HG03558 (cell line): Measurements from ENCODE around the gene PRKAG2.

Source experiments
- ATAC-seq: cut with Tn5 transposase; IDR thresholded peaks from one replicate; pipeline ENCODE4 v1.9.1; 2021; ENCODE audit warnings: moderate number of reproducible peaks; ENCODE audit not compliant: unreplicated experiment; ENCODE audit errors: extremely low read depth

Gene PRKAG2

DNA sequence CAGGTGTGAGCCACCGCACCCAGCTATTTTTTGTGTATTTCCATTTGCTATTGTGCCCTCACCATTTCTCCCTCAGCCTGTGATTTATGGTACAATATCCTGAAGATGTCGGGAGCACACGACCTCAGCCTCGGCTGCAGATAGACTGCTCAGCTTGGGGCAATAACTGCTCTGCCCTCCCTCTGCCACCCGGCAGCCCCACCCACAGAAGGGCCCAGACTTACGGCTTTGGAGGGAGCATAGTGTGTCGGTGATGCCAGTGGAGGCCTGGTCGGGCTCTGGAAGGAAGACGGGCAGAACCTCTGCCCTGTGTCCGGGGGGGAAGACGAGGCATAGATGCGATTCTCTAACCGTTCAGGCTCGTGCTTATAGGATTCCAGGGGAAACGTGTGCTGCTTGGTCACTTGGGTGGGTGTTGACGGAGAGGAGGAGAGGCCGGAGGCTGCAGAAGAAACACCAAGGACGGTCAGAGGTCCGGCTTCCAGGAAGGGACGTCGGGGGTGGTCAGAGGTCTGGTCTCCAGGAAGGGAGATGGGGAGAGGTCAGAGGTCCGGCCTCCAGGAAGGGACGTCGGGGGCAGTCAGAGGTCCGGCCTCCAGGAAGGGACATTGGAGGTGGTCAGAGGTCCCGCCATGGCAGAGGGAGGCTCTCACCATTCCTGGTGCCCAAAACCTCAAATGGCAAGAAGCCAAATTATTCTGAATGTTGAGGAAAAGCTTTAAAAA lies 201.6 kb downstream of the PRKAG2 start:
- ATAC-seq: no peak

DNA sequence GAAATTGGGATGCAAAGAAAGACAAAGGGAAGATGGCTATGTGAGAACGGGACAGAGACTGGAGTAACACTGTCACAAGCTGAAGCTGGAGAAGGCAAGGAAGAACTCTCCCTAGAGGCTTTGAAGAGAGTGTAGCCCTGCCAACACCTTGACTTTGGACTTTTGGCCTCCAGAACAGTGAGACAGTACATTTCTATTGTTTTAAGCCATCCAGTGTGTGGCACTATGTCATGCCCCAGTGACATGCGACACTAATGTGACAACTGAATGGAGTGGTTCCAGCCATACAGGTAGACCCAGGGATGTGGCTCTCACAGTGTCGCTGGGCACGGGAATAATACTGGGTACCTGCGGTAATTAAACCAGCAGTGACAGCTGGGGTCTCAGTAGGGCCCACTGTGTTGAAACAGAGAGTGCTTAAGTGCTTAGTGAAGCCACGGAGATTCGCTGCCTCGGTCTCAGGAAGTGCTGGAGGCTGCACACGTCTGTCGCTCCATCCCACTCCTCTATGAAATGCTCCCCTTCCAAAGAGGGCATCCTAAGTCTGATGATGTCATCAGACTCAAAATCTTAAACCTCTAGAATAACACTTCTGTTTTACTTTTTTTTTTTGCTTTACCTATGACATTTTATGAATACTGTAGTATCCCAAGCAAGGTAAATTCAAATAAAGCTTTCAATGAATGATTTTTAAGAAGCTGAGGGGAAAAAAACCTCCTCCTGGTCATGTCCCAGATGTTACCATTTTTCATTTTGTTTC lies 202.6 kb downstream of the PRKAG2 start:
- no peak for ATAC-seq

GRCh38 chr7:151673216-151673615 lies 203.7 kb downstream of the PRKAG2 start:
- no peak for ATAC-seq

- no peak for ATAC-seq
Measured at GRCh38 chr7:151672716-151673115, 204.2 kb downstream of the PRKAG2 start.

- no peak for ATAC-seq
Measured at GRCh38 chr7:151671514-151671913, 205.4 kb downstream of the PRKAG2 start.

GRCh38 chr7:151669762-151670161 lies 207.2 kb downstream of the PRKAG2 start:
- no peak for ATAC-seq

GRCh38 chr7:151666886-151667285 lies 210.0 kb downstream of the PRKAG2 start:
- ATAC-seq: no peak

GRCh38 chr7:151665368-151665767 lies 211.5 kb downstream of the PRKAG2 start:
- no peak for ATAC-seq

- no peak for ATAC-seq
Measured at GRCh38 chr7:151664268-151664667, 212.6 kb downstream of the PRKAG2 start.

DNA sequence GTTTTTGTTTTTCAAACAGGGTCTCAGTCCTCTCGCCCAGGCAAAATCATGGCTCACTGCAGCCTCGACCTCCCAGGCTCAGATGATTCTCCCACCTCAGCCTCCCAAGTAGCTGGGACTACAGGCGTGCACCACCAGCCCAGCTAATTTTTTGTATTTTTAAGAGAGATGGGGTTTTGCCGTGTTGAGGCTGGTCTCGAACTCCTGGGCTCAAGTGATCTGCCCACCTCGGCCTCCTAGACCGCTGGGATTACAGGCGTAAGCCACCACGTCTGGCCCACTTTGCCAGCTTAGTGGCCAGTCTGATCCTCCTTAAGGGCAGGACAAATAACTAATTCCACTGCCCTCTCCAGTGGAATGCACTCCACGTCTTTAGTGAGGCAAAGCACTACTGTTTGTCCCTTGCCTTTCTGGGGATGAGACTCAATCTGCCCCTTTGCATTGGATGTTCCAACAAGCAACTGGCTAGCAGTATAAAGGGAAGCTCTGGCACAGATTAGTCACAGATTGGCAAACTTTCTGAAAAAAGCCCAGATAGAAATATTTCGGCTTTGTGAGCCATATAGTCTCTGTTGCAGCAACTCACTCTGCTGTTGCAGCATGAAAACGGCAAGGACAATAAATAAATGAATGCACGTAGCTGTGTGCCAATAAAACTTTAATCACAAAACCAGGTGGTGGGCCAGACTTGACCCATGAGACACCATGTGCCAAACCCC lies 213.4 kb downstream of the PRKAG2 start:
- no peak for ATAC-seq

GRCh38 chr7:151662251-151662826 lies 214.6 kb downstream of the PRKAG2 start:
- ATAC-seq: no peak

DNA sequence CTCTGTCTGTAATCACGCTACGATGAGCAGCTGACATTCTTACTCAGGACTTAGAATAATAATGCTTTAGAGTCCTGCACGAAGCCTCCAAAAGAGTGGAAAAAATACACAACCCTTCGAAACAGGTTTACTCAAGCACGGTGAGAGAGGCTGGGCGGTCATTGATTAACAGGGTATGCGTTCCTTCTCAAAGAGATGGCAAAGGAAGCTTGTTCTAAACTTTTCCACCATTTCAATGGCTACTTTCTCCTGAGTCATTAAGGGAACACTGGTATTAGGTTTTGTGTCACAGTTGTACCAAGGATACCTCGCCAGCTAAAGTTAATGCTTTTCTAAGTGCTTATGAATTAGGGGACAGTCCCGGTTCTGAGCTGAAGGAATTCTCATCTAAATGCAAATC lies 215.3 kb downstream of the PRKAG2 start:
- no peak for ATAC-seq

- ATAC-seq: no peak
Measured at GRCh38 chr7:151660141-151660540, 216.8 kb downstream of the PRKAG2 start.

DNA sequence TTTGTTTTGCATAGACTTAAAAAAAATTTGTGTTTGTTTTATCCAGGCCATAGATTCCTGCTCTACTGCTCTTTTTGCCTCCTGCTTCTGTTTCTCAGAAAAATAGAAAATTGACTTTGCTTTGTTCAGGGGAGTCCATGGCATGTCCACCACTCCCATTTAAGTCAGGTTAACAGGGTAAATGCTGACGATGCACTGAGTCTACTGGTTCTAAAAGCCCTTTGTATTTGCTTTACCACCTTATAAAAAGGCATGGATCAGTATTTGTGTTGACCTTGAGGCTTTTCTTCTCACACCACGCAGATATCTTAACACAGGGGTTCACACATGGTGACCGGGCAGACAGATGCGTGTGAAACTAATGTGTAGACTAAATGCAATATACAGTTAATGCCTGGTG lies 217.7 kb downstream of the PRKAG2 start:
- ATAC-seq: no peak

DNA sequence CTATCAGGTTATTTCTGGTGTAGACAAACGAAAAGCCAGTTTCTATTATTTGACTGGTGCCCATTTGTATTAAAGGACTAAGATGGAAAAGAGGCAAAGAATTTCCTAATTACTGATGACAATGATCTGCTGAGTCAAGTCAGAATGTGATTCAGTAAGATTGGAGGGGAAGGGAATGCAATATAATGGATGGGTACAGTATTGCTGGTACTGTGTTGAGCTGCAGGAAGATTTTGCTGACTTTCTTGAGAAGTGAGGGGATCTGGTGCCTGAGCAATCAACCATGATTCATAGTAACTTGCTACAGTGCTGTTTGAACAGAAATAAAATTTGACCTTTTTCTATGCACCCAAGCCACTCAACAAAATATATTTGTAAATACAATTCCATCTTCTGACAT lies 218.1 kb downstream of the PRKAG2 start:
- no peak for ATAC-seq

DNA sequence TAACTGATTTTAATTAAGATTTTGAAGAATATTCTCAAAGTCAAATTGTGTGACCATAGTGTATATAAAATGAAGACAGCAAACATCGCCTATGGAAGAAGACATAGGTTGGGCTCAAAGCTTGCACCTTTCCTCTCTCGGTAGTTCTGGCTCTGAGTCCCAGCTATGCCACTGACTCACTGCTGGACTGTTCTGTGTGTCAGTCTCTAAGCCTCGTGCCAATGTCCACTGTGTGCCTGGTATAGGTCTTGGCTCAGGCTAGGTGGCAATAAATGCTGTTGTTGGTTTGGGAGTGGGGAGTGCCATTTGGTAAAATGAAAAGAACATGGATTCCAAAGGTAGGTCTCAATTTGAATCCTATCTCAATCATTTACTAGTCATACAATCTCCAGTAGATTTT lies 219.7 kb downstream of the PRKAG2 start:
- ATAC-seq: no peak

DNA sequence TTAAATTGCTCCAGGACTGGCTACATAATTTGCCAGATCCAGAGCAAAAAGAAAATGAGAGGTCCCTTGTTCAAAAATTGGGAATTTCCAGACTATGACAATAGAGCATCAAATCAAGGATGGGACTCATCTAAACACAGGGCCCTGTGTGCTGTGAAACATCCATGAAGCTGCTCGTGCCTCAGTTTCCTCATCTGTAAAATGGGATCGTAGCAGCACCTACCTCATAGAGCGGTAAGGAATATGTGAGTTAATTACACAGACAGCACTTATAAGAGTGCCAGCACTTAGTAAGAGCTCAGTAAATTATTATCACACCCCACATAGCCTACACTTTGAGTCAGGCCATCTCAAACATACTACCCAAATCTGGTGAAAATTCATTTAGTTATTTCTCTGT lies 221.4 kb downstream of the PRKAG2 start:
- ATAC-seq: no peak

GRCh38 chr7:151652111-151652510 lies 224.8 kb downstream of the PRKAG2 start:
- ATAC-seq: no peak

- no peak for ATAC-seq
Measured at GRCh38 chr7:151650161-151650560, 226.8 kb downstream of the PRKAG2 start.

- ATAC-seq: no peak
Measured at GRCh38 chr7:151648429-151648828, 228.5 kb downstream of the PRKAG2 start.

- no peak for ATAC-seq
Measured at GRCh38 chr7:151647874-151648273, 229.0 kb downstream of the PRKAG2 start.
